Skeletal muscle satellite cell (primary cell): ENCODE results near the gene PPM1M.

Experiments used
- H3K27me3 ChIP-seq: 2 replicates; pipeline ENCODE4 v1.7.0; 2013; ENCODE audit warnings: low read length; ENCODE audit not compliant: control insufficient read depth, insufficient read depth
- H3K36me3 ChIP-seq: 2 replicates; pipeline ENCODE4 v1.7.0; 2013; ENCODE audit warnings: mild to moderate bottlenecking, control low read depth, low read length; ENCODE audit not compliant: insufficient read depth
- H3K4me1 ChIP-seq: 2 replicates; pipeline ENCODE4 v1.7.0; 2013; ENCODE audit warnings: low read length; ENCODE audit not compliant: control insufficient read depth, insufficient read depth
- H3K4me2 ChIP-seq: 2 replicates; pipeline ENCODE4 v1.7.0; 2013; ENCODE audit warnings: mild to moderate bottlenecking, low read length
- H3K4me3 ChIP-seq: 2 replicates; pipeline ENCODE4 v1.7.0; 2013; ENCODE audit warnings: low read length
- H3K9ac ChIP-seq: 2 replicates; pipeline ENCODE4 v1.7.0; 2013; ENCODE audit warnings: mild to moderate bottlenecking, low read depth, low read length, moderate library complexity
- H3K9me3 ChIP-seq: replicated peaks from 2 replicates; pipeline ENCODE4 v1.7.0; 2013; ENCODE audit warnings: mild to moderate bottlenecking, control low read depth, low read length

Gene PPM1M

DNA sequence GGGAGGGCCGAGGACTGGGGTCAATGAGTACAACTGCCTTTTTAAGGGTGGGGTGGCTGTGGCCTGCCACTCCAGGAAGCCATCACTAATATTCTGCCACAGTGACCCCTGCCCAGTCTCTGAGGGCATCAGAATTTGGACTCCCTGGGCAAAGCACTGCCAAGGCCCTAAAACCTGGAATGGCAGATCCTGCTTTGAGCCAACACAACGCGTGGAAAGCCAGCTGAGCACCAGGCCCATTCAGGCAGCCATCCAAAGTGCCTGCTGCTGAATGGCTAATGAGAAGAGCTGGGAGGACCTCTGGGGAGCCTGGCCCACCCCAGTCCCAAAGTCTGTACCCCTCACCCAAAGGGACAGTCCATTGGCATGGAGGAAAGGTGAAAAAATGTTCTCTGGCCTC is 11.6 kb upstream of the PPM1M start:
- Histone ChIP-seq H3K36me3 (peaks cover 46% of the 10 kb centered on the region), H3K9ac (no peak overlapping the region), H3K4me1 (peaks cover 21% of the 10 kb centered on the region), H3K9me3 (no peaks in the 10 kb centered on the region), H3K4me3 (no peak overlapping the region), H3K27me3 (no peaks in the 10 kb centered on the region), H3K4me2 (no peak overlapping the region)

DNA sequence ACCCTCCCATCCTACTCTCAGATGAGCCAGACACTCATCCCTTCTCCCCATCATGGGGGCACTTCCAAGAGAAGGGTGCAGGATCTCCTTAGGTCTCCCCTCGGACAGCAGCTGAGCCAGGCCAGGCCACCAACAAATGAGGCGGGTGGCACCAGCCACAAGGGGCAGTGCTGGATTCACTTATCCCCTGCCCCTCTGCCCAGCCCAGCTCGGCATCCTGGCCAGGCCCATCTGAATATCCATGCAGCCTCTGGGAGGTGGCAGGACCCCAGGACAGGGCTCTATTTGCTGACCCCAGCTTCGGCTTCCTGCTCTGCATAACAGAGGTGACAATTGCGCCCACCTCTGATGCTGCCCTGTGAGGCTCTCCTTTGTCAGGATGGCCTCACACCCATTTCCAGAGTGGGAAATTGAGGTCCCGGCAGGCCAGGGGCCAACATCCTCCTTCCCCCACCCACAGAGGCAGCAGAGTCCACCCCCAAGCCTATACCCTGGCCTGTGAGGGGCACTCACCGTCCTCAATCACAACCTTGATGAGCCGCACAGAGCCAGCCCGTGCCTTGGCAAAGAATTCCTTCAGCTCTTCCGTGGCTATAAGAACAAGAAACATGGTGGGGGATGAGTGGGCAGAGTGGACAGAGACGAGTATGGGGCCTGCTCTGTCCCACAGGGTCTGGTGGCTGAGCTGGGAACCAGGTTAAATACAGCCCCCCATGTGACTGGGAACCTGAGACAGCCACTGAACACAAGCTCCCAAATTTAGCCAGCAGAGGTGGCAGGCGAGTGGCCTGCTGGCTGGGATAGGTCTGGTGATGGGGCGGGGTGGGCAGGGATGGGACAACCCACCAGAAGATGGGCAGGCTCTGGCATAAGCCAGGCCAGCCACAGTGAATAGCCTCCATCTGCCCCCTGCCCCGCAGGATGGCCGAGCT is 10.8 kb upstream of the PPM1M start:
- Histone ChIP-seq H3K9me3 (no peaks in the 10 kb centered on the region), H3K4me3 (no peak overlapping the region), H3K36me3 (peaks cover 39% of the 10 kb centered on the region), H3K9ac (no peak overlapping the region), H3K4me1 (peaks cover 23% of the 10 kb centered on the region), H3K4me2 (no peak overlapping the region), H3K27me3 (no peaks in the 10 kb centered on the region)

DNA sequence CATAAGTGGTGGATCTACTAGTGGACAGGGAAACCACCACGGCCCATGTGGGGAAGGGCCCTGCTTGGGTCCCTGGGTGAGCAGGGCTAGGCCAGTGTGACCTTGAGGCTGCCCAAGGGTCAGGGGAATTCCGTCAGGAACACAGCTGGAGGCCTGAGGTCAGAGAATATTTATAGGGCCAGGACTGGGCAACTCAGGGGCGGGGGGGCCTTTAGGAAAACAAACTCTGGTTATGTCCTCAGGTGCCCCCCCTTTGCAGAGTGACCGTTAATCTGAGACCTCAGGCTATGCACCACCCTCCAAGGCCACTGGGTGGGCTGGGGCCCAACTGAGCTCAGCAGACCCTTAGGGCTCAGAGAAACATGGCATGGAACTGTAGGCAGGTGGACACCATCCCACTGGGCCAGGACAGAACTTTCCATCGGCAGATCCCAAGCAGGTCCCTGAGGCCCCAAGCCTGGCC is 9.1 kb upstream of the PPM1M start:
- Histone ChIP-seq H3K4me1 (peaks cover 35% of the 10 kb centered on the region), H3K27me3 (no peaks in the 10 kb centered on the region), H3K4me3 (no peak overlapping the region), H3K4me2 (peak overlapping the region; percentile 87), H3K9ac (peak overlapping the region; percentile 94), H3K36me3 (peaks cover 22% of the 10 kb centered on the region), H3K9me3 (no peaks in the 10 kb centered on the region)

DNA sequence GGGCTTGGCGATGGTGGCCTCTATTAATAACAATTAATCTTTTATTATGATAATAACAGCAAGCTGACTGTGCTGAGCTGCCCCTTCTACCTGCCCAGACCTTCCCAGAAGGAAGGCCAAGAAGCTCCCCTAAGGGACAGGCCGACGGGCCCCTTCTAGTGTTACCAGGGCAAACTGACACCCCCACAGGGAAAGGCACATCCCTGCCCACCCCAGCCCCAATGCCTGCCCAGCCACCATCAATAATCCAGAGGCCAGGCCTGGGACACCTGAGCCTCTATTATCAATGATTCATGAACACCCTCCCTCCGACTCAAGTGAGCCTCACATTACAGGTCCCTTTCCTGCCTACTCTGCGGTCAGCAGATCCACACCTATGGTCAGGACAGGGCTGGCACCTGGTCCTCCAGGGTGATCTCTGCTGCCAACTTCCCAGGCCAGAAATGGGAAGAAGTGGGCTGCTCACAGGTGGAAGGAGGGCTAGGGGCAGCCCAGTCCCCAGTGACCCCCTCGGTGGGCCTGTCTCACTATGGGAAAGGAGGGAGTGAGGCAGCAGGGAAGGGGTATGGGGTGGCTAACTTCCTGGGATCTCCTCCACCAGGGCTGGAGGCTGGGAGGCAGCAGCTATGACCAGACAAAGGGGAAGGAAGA is 8.4 kb upstream of the PPM1M start:
- H3K4me2 ChIP-seq: peak overlapping the region; percentile 87
- peaks cover 18% of the 10 kb centered on the region for H3K36me3 ChIP-seq
- peak overlapping the region; percentile 99 for H3K4me3 ChIP-seq
- H3K9ac ChIP-seq: peak overlapping the region; percentile 94
- no peaks in the 10 kb centered on the region for H3K9me3 ChIP-seq
- peaks cover 35% of the 10 kb centered on the region for H3K4me1 ChIP-seq
- no peaks in the 10 kb centered on the region for H3K27me3 ChIP-seq

DNA sequence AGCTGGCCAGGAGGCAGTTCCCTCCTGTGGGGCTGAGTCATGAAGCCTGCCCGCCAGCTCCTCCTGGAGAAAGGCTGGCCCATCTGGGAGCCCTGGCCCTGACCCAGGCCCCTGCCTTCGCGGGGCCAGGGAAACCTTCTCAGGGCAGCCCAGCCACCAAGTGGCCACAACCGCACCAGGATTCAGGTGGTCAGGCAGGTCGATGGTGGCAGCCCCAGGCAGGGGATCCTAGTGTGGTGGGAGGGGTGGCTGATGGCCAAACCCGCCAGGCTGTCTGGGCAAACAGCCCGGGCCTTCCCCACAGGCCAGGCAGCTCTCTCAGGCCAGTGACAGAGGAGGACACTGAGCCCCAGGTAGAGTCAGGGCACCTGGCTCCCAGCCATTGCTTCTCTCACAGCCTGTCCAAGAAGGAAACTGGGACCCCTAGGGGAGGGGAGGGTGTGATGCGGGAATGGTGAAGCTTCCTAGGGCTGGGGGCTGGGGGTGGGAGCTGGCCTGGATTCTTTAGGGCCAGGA is 7.8 kb upstream of the PPM1M start:
- Histone ChIP-seq H3K4me1 (peaks cover 35% of the 10 kb centered on the region), H3K4me3 (peak overlapping the region; percentile 99), H3K27me3 (no peaks in the 10 kb centered on the region), H3K4me2 (peak overlapping the region; percentile 87), H3K36me3 (peaks cover 14% of the 10 kb centered on the region), H3K9ac (peak overlapping the region; percentile 94), H3K9me3 (no peaks in the 10 kb centered on the region)

DNA sequence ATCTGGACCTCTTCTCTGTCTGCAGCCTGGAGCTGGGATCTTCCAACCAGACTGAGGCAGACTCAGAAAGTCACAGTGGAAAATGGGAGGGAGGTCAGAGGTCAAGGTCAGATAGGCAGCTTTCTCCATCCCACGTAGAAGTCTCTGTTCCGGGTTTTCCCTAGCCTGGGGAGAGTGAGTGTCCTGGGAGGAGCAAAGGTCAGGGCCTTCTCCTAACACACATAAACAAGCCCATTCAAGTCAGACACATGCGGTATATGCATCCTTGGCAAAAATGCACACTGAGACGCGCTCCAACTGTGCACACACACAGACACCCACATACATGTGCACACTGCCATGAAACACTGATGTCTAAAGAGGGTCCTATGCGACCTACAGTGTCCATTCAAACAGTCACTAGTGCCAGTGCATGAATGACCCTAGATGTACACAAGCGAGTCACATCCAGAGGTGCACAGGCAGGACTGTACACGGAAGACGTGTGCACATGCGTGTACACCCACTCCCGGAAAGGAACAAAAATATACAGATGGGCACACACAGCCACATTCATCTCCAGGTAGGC is 7.3 kb upstream of the PPM1M start:
- Histone ChIP-seq H3K36me3 (peaks cover 14% of the 10 kb centered on the region), H3K9ac (peak overlapping the region; percentile 94), H3K27me3 (no peaks in the 10 kb centered on the region), H3K9me3 (no peaks in the 10 kb centered on the region), H3K4me2 (peak overlapping the region; percentile 87), H3K4me3 (peak overlapping the region; percentile 99), H3K4me1 (peaks cover 35% of the 10 kb centered on the region)

DNA sequence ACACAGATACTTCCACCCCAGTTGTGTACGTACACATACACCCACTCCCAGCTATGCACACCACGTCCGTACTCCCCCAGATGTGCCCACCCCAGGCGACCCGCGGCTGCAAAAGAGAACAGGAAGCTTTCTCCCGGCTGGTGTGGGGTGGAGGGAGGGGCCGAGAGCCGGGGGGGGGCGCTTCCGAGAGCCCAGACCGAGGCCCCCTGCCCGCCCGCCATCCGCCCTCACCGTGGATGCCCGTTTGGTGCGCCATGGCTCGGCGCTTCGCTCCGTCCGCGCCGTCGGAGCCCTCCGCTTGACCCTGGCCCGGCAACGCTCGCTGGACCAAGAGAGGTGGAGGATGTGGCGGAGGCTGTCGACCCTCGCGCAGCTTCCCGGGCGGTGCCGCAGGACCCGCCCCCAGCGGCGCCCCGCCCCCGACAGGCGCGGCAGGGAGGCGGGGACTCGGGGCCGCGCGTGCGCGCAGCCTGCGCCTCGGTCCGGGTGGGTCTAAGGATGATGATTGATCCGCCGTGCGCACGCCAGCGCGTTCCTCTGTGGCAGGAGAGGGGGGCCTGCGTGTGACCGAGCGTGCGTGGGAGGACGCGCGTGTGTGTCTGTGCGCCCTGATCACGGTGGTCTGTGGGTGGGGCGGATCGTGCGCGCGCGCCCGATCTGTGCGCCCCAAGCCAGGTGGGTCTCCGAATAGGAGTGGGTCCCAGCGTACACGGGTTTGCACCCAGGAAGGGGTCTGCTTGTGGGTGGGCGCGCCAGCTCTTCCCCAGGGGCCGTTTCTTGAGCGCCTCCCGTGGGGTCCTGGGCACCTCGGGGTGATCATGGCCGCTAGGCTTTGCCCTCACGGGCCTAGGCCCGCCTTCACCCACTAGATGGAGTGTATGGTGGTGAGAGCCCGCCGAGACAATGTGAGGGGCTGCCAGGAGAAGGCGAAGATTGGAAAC is 6.5 kb upstream of the PPM1M start, which contains the start of gene TWF2:
Gene TWF2 (minus strand): TSS at position 398 of the 941 bp plus-strand sequence. CDS start 142 bp downstream, at position 256.
- H3K4me2 ChIP-seq: peak within 1 kb of the TSS; percentile 87
- H3K9me3 ChIP-seq: no peaks in the 10 kb centered on the region
- peaks cover 11% of the 10 kb centered on the region for H3K36me3 ChIP-seq
- no peaks in the 10 kb centered on the region for H3K27me3 ChIP-seq
- peak within 1 kb of the TSS; percentile 99 for H3K4me3 ChIP-seq
- H3K9ac ChIP-seq: peak within 1 kb of the TSS; percentile 94
- peaks cover 38% of the 10 kb centered on the region for H3K4me1 ChIP-seq

DNA sequence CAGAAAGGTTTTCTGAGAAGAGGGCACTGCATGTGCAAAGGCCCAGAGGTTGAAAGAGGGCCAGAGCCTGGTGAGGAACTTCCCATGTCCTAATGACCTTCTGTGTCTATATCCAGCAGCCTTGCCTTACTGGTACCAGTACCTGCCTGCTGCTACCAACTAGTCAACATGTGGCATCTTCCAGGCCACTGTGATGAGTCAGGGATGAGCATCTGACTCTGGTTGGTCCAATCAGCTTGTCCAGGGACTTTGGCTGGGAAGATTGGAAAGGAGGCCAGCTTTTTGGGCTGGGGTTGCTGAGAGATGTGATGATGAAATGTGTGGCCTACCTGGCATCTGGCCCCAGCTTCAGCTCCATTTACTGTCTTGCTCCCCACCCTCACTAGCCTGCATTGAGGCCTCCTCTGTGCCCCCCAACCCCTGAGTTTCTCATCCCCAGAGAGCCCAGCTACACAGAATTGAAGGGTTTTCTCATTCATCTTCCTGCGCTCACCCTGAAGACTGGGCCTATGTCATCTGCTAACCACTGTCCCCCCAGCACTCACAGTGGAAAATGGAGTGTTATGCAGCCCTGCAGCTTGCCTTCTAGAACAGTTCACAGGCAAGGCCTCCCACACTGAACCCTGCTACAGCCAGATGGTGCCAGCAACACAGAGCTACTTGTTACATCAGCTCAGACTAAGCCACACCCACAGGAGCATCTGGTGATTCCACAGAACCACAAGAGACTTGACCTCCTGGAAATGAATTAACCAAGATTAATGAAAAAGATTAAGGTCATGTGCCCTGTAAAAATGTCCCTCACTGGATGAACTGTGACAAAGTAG is 5.3 kb upstream of the PPM1M start:
- Histone ChIP-seq H3K4me1 (peaks cover 50% of the 10 kb centered on the region), H3K4me3 (peak overlapping the region; percentile 99), H3K9ac (peak overlapping the region; percentile 94)

DNA sequence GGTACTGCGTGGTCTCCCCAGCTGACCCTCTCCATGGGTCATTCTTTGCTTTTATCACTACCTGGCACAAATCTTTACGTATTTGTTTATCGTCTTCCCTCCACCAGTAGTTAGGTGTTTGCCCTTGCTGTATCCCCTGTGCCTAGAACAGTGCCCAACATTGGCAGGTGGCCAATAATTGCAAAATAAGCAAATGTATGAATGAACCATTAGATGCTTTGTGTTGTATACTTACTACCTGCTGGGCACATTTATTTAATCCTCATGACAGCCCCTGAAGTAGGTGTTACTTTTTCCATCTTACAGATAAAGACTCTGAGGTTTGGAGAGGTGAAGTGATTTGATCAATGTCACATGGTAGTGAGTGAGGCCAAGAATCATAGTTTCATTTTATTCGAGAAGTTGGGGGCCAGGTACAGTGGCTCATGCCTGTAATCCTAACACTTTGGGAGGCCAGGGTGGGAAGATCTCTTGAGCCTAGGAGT is 4.6 kb upstream of the PPM1M start:
- H3K4me2 ChIP-seq: no peak overlapping the region
- H3K27me3 ChIP-seq: no peaks in the 10 kb centered on the region
- no peak overlapping the region for H3K9ac ChIP-seq
- no peaks in the 10 kb centered on the region for H3K9me3 ChIP-seq
- no peaks in the 10 kb centered on the region for H3K36me3 ChIP-seq
- no peak overlapping the region for H3K4me3 ChIP-seq
- peaks cover 56% of the 10 kb centered on the region for H3K4me1 ChIP-seq

More for the DNA sequence above, 5.3 kb upstream of the PPM1M start:
- Histone ChIP-seq H3K36me3 (peaks cover under 1% of the 10 kb centered on the region), H3K9me3 (no peaks in the 10 kb centered on the region), H3K27me3 (no peaks in the 10 kb centered on the region), H3K4me2 (peak overlapping the region; percentile 87)

DNA sequence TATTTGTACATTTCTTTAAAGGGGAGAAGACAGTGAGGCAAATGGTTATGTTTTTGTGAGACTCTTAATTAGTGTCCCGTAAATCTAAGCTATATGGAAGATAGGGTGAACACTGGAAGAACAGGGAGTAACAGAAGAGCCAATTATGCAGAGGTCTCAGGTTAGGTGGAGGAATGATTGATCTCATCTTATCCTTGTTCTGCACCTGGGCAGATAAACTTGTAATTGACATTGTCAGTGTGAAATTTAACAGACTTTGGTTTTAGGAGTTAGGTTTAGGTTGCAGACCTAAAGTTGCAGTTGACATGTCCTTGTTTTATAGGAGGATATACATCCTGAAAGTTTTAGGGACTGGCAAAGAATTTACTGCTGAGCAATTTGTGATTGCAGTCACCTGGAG is 3.5 kb upstream of the PPM1M start:
- no peak overlapping the region for H3K4me3 ChIP-seq
- no peaks in the 10 kb centered on the region for H3K27me3 ChIP-seq
- no peak overlapping the region for H3K9ac ChIP-seq
- H3K4me2 ChIP-seq: no peak overlapping the region
- H3K4me1 ChIP-seq: peaks cover 58% of the 10 kb centered on the region
- H3K36me3 ChIP-seq: no peaks in the 10 kb centered on the region
- no peaks in the 10 kb centered on the region for H3K9me3 ChIP-seq
